GM20431 (cell line): Measurements from ENCODE around the gene SUPT3H.

ENCODE experiments used
- in situ Hi-C: fragments of 300-500 bp; cut with MseI, MboI; formaldehyde crosslinking; loops from one replicate; pipeline ENCODE4 v1.15.0; 2020; ENCODE audit warnings: low sequenced_read_pairs; ENCODE audit not compliant: unreplicated experiment

The SUPT3H gene

DNA sequence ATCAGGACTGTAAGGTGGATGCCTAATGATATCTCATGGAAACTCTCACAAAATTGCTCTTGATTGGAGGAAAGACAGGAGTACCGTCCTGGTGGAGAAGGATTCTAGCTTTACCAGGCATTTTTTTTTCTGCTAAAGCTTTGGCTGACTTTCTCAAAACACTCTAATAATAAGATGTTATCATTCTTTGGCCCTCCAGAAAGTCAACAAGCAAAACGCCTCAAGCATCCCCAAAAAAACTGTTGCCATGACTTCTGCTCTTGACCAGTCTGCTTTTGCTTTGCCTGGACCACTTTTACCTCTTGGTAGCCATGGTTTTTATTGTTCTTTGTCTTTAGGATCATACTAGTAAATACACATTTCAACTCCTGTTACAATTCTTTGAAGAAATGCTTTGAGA, 105.1 kb downstream of the SUPT3H start:
- in situ Hi-C loops: no loop called here

DNA sequence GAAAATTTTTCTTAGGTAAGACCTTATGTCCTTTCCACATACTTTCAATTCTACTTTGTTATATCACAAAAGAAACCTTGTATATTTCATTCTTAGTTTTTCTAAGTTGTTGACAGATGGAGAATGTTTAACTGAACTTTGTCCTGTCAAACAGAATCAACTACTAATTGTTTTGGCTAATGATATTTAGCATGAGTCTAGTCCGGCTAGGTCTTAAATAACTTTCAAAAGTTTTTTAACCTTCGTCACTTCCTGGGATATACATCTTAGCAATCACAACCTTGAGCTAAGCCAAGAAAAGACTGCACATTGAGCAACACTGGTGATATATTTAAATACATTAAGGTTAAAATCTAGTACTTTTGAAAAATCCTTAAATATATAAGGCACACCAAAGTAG, 112.5 kb downstream of the SUPT3H start:
- in situ Hi-C loops: no loop called here

DNA sequence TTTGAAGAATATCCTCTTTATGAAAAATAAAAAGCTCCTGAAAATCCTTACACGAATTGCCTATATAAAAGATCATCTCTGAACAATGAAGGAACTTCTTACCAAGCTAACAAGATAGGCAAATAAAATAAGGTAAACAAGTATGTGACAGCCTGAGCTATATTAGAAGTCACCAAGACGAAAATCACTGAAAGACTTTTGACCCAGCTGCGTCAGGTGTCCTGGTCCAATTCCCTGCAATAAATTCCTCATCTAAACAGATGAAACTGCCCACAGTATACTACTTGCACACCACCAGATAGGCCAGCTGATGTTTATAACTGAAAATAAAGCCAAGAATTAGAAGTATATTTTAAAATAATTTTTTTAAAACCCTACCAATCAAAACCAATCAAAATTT, 117.0 kb downstream of the SUPT3H start:
- in situ Hi-C loops: no loop called here

DNA sequence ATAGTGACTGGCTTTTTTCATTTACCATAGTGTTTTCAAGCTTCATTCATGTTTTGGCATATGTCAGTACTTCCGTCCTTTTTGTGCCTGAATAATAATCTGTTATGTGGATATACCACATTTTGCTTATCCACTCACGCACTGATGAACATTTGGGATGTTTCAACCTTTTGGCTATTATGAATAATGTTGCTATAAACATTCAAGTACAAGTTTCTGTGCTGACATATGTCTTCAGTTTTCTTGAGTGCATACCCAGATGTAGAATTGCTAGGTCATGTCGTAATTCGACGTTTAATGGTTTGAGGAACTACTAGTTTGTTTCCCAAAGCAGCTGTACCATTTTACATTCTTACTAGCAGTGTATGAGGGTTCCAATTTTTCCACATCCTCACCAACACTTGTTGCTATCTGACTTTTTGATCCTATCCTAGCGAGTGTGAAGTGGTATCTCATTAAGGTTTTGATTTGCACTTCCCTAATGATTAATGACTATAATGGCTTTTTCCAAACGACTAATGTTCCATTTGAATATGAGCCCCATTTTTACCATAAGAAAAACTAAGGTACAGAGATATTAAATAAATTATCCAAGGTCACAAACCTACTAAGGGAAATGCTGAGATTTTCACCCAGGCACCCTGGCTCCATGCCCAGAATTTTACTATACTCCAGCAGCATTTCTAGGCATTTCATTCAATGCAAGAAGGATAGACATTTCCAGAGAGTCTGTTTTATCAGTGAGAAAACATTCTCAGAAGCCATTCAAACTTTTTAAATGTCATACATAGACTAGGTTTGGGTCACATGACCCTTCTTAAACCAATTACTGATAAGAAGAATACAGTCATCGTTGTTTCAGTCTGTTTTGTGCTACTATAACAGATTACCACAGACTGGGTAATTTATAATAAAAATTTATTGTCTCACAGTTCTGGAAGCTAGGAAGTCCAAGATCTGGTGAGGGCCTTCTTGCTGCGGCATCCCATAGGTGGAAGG, 120.7 kb downstream of the SUPT3H start:
- in situ Hi-C loops: no loop called here

DNA sequence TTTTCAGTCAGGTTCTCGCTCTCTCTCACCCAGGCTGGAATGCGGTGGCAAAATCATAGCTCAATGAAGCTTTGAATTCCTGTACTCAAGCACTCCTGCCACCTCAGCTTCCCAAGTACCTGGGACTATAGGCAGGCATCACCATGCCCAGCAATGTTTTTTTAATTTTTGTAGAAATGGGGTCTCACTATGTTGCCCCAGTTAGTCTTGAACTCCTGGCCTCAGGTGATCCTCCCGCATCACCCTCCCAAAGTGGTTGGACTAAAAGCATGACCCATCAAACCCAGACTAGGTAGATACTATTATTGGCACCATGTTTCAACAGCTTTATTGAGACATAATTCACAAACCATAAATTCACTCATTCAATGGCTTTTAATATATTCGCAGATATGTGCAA, 122.3 kb downstream of the SUPT3H start:
- in situ Hi-C loops: no loop called here

DNA sequence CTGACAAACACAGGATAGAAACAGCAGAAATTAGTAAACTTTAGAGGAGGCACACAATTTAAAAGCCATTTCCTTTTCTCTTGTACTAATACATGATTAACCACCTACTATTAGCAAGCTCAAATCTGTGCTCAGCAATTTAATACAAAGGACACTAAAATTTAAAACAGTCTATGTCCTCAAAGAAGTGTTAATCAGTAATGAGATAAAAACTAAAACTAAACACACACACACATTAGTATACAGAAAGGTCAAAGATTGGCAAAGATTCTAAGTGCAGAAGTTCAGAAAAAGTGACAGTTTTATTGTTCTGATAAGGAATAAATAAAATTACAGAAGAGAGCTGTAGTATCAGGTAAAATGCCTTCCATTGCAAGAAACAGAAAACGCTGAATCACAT, 123.5 kb downstream of the SUPT3H start:
- in situ Hi-C loops: no loop called here

DNA sequence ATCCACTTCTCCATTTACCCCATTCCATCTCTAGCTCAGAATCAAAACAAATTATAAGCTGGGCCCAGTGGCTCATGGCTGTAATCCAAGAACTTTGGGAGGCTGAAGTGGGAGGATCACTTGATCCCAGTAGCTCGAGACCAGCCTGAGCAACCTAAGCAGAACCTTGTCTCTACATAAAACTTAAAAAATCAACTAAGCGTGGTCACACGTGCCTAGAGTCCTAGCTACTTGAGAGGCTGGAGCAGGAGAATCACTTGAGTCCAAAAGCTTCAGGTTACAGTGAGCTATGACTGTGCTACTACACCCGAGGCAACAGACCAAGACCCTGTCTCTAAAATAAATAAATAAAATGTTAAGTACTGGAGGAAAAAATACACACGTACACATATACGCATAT, 124.3 kb downstream of the SUPT3H start:
- in situ Hi-C loops: no loop called here

DNA sequence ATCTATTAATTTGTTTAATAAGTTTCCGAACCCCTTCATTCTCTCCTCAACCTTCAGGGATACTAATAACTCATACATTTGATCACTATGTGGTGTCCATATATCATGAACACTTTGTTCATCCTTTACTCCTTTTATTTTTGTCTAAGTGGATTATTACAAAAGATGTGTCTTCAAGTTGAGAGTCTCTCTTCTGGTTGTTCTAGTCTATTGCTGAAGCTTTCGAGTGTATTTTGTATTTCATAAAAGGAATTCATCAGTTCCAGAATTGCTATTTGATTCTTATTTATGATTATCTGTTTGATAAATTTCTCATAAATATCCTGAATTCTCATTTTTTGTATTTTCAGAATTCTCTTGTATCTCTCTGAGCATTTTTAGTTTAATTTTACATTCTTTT, 146.1 kb downstream of the SUPT3H start:
- in situ Hi-C loops: no loop called here

DNA sequence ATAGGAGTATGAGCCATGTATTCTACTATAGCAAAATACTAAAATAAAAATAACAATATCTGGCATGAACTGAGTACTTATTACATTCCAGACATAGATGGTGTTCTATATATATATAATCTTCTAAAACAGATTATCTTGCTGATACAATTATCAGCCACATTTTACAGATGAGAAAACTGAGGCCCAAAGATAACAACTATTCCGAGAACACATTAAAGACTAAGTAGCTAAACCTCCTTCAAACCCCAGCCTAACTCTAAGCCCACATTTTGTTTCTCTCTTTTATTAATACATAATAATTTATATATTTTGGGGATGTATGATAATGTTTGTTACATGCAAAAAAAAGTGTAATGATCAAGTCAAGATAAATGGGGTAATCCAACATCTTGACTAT, 148.3 kb downstream of the SUPT3H start:
- in situ Hi-C loops: no loop called here

DNA sequence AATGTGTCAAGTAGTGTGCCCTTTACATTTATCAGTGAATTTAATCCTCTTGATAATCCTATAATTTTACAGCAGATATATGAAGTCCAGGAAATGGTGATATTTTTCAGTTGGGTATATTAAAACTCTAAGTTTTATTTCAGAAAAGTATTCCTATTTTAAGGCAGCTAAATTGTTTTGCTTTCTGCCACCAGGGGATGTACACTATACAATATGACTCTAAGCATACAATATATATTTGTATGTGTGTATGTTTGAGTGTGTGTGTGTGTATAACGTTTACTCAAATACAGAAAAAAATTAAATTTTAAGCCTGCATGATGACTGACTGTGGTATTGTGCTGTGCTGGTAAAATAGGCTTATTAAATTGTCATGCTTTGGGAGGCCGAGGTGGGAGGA, 151.7 kb downstream of the SUPT3H start:
- in situ Hi-C loops: no loop called here

DNA sequence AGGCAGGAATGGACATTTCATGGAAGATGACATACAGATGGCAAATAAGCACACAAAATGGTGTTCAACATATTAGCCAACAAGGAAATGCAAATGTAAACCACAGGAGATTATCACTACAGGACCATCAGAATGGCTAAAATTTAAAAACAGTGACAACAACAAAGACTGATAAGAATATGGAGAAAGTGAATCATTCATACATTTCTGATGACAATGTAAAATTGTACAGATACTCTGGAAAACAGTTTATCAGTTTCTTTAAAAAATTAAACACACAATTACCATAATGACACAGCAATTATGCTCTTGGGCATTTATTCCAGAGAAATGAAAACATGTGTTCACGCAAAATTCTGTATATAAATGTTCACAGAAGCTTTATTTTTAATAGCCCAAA, 155.4 kb downstream of the SUPT3H start:
- in situ Hi-C loops: no loop called here

DNA sequence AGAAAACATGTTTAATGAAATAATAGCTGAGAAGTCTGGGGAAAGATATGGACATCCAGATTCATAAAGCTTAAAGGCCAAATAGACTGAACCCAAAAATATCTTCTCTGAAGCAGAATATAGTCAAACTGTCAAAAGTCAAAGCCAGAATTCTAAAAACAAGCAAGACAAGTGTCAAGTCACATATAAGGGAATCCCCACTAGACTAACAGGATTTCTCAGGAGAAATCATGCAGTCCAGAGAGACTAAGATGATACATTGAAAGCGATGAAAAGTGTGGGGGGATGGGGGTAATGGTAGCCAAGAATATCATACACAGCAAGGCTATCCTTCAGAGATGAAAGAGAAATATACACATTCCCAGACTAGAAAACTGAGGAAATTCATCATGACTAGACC, 162.0 kb downstream of the SUPT3H start:
- in situ Hi-C loops: no loop called here

DNA sequence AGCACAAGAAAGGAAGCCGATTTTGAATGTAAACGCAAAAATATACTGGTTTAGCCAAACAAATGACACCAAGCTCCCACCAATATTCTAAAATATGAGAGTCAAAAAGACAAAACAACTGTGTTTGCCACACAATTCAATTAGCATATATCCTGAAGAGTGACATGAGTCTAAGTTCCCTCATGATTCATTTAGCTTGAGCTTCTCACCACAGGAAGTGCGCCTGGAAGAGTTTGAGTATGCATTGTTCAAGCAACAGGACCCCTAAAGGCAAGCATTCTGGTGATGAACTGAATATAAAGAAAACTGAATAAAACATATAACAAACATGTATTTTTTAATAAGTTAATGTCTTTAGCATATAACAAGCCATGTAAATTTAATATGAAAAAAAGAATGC, 164.8 kb downstream of the SUPT3H start:
- in situ Hi-C loops: no loop called here

DNA sequence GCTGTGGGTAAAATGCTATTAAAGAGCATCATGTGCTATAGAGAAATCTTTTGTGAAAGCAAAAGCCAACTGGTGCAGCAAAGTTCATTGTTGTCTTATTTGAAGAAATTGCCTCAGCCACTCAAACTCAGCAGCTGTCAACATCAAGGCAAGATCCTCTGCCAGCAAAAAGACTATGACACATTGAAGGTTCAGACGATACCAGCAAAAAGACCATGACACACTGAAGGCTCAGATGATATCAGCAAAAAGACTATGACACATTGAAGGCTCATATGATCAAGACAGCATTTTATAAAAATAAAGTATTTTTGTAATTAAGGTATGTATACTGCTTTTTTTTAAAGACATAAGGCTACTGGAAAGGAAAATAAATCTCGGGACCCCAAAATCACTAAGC, 168.0 kb downstream of the SUPT3H start:
- in situ Hi-C loops: no loop called here

DNA sequence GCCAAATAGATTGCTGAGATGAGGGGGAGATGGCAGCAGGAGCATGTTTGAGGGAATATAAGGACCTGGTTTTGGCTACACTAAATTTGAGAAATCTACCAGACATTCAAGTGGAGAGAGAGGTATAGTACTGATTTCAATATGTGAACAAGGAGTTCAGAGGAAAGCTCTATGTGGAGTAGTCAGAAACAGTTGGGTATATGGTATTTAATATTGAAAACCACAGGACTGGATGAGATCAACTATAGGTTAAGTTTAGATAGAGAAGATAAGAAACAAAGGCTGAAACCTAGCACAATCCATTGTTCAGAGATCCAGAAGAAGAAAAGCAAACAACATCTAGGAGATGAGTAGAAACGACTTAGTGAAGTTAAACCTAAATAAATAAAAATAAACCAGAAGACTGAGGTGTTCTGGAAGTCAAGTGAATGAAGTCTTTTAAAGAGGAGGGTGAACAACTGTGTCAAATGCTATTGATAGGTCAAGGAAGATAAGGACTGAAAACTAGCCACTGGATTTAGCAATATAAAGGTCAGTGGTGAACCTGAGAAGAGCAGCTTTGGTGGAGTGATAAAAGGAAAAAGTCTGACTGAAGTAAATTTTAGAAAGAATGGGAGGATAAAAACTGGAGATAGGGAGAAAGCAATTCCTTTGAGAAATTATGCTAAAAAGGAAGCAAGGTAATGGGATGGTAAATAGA, 170.8 kb downstream of the SUPT3H start:
- in situ Hi-C loops: no loop called here

DNA sequence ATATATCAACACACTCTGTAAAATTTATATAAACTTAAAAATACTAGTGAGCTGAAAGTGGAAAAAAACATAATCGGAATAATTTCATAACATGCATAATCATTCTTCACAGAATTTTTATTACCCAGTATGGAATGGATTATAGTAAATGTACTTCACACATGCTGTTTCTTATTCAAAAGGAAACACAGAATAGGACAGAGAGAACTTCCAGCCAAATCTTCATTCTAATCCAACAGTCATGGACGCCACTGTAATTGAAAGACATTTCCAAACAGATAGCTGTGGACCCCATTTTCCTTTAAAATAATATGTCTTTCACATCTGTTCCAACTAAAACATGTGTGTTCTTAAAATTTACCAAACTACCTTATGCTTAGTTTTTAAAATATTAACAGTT, 176.2 kb downstream of the SUPT3H start:
- in situ Hi-C loops: no loop called here

DNA sequence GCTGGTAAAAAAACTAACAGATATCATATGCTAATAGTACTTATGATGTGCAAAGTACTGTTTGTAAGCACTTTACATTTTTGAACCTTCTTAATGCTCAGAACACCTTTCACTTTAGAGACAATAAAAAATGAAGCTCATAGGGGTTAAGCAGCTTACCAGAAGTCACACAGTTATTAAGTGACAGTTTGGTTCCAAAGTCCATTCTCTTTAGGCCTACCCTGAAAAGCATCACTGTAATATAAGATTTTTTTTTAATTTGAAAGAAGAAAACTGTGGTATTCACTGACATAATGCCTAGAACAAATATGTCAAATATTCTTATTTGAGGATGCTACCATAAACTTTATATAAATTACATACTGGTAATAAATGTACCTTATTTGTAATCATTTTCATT, 177.2 kb downstream of the SUPT3H start:
- in situ Hi-C loops: no loop called here

DNA sequence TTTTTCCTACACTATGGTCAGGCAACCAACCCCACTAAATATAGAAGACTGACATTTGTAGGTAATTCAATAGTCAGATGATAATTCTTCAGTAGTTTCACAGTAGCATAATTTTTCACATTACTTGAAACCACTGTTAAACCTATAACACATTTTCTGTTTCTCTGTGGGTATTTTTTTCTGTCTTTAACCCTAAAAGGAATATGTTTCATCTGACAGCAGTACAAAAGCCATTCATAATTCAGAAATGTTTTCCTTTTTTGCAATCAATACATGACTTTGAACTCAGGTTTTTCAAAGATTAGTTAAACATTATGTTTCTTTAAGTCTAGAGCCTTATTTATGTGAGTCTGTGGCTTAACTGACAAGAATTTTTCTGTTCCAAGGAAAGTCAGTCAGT, 178.2 kb downstream of the SUPT3H start:
- in situ Hi-C loops: no loop called here

DNA sequence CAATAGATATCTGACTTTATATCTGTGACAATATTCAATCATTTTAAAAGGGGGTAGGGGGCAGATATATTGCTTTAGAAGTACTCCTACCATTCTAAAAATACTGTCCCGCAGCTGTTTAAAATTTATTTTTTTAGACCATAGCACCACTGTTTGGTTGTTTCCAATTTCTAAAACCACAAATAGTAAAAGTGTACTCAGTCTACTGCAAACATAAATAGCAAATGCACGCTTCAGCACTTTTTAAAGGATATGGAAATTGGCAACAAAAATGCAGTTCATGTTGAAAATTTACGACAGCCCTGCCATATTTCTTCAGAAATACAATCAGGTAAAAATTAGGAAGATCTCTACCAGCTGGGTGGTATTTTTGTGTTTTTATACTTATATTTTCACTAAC, 181.6 kb downstream of the SUPT3H start:
- in situ Hi-C loops: no loop called here

DNA sequence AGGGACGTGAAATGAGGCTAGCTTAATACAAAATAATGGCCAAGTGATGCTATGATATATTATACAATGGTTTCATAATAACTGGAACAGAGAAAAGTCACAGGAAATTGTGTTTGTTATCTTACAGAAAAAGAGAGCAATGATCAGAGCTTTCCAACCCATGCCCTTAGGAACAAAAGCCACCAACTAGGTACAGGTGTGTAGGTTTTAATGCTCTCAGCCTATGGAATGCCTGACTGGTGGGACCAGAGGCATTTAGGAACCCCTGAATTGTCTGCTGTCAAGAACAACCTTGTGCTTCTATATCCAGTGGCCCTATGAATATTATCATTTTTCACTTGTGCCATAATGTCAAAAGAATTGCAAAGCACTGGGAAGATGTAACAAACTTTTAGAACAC, 182.6 kb downstream of the SUPT3H start:
- in situ Hi-C loops: no loop called here

DNA sequence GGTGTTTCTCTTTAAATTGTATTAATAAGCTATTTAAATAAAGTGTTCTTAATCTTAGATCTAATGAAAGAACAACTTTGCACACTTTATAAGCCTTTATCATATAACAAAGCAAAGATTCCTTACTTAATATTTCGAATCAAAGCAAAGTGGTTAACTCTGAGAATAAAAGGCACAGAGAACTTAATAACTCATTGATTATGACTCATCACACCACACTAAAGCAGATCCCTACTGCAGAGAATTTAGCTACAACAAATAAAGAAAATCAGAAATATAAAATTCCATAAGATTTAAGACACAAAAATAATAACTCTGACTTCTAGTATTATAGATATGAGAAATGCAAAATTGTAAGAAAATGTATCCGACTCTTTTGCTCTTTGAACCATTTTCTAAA, 185.2 kb downstream of the SUPT3H start:
- in situ Hi-C loops: no loop called here
